Left lung (tissue), 10 donors: Measurements from ENCODE around the gene PPM1G. TPM values are rescaled to one million over a fixed set of nuclear protein-coding genes. Genes with fewer than 3 reads are reported as not detected.

Experiments used
- ATAC-seq: fragments of 200-7000 bp; cut with Tn5 transposase; one replicate; pipeline ENCODE4 v1.9.1; 2020; ENCODE audit warnings: moderate library complexity
- DNase-seq, 4 donors: peaks; one replicate each; pipeline ENCODE4 v3.0.0-alpha.2; 2013 to 2020
- H3K27ac ChIP-seq, 2 donors: fragments of 200-600 bp; sonication (generic) in 1 of 2; one replicate each; pipeline versions ENCODE4 v1.5.0 to v1.8.0; 2020 to 2021
- H3K27me3 ChIP-seq, 2 donors: fragments of 200-600 bp; sonication (generic) in 1 of 2; one replicate each; pipeline versions ENCODE4 v1.5.0 to v1.8.0; 2020 to 2021
- H3K36me3 ChIP-seq, 2 donors: fragments of 200-600 bp; sonication (generic) in 1 of 2; one replicate each; pipeline versions ENCODE4 v1.5.0 to v1.8.0; 2020 to 2021
- H3K4me1 ChIP-seq, 2 donors: fragments of 200-600 bp; one replicate each; pipeline ENCODE4 v1.8.0; 2021
- H3K4me3 ChIP-seq, 2 donors: fragments of 200-600 bp; sonication (generic) in 1 of 2; one replicate each; pipeline versions ENCODE4 v1.5.0 to v1.8.0; 2020 to 2021; ENCODE audit warnings: mild to moderate bottlenecking in 1 of 2
- H3K9me3 ChIP-seq, 2 donors: fragments of 200-600 bp; sonication (generic) in 1 of 2; one replicate each; pipeline versions ENCODE4 v1.5.0 to v1.8.0; 2020 to 2021
- intact Hi-C, 2 donors: fragments of 100-400 bp; cut with DNase I; formaldehyde crosslinking; loops; one replicate each; pipeline versions ENCODE4 v1.11.2 to v1.14.2; 2022
- polyA plus RNA-seq, 6 donors: library from polyadenylated mRNA; unstranded; fragments of 120-200 nt; gene quantifications; one replicate each; pipeline ENCODE4 v1.2.1, GENCODE V29; 2013; ENCODE audit not compliant: insufficient read length in 6 of 6
- total RNA-seq, 2 donors: library from RNA; stranded (reverse); fragmentation: NEBNext Ultra II Directional; extraction: Animal tissue kit (Norgen Biotek cat#: 25700); gene quantifications; one replicate each; pipeline ENCODE4 v1.2.1, GENCODE V29; 2021
- TF ChIP-seq, protein P1 (sequence below), 2 donors: fragments of 200-600 bp; sonication (generic) in 1 of 2; IDR thresholded peaks; one replicate each; pipeline versions ENCODE4 v1.5.0 to v1.8.0; 2021; ENCODE audit warnings: antibody characterized with exemption in 2 of 2
- donor health status: DM: no; HTN: yes; CAD: no.
- donor health status: DM: no; HTN: no; CAD: no.

Gene PPM1G
- total and polyA plus RNA-seq, 8 donors, result 55.5 to 88.0 (median 77.1) TPM

DNA sequence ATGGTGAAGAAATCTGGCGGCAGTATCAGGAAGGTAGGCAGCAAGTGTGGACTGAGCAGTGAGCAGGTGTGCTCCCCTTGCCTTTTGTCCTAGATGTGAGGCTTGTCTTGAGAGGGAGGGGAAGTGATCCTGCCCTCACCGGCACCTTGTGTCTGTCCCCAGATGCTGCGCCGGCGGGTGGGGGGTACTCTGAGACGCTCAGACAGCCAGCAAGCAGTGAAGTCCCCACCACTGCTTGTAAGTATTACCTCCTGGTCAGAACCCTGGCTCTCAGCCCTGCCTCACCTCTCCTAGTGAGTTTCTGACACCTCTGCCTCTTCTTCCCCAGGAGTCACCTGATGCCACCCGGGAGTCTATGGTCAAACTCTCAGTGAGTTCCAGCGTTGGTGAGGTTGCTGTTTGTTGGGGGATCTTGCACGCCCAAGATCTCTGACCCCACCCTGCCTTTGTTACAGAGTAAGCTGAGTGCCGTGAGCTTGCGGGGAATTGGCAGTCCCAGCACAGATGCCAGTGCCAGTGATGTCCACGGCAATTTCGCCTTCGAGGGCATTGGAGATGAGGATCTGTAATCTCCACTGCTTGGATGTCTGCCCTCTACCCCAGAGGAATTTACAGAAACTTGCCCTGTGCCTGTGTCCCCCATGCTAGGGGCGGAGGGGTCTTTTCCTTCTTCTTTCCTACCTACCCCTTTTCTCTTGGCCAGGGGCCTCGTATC lies 33.1 kb downstream of the PPM1G start:
- Histone ChIP-seq H3K27me3 (no peaks in the 10 kb centered on the region), H3K4me1 (peaks cover 24 to 44% of the 10 kb centered on the region in 2 donors), H3K4me3 (no peak overlapping the region), H3K27ac (no peak overlapping the region), H3K9me3 (no peaks in the 10 kb centered on the region), H3K36me3 (peaks cover 0 to 67% of the 10 kb centered on the region in 2 donors)
- TF ChIP-seq, protein P1, sequence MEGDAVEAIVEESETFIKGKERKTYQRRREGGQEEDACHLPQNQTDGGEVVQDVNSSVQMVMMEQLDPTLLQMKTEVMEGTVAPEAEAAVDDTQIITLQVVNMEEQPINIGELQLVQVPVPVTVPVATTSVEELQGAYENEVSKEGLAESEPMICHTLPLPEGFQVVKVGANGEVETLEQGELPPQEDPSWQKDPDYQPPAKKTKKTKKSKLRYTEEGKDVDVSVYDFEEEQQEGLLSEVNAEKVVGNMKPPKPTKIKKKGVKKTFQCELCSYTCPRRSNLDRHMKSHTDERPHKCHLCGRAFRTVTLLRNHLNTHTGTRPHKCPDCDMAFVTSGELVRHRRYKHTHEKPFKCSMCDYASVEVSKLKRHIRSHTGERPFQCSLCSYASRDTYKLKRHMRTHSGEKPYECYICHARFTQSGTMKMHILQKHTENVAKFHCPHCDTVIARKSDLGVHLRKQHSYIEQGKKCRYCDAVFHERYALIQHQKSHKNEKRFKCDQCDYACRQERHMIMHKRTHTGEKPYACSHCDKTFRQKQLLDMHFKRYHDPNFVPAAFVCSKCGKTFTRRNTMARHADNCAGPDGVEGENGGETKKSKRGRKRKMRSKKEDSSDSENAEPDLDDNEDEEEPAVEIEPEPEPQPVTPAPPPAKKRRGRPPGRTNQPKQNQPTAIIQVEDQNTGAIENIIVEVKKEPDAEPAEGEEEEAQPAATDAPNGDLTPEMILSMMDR (IDR thresholded peaks at IDR 0.05), result no peak
- ATAC-seq (no peak), DNase-seq (no peak)
- intact Hi-C loops, result no loop called here

DNA sequence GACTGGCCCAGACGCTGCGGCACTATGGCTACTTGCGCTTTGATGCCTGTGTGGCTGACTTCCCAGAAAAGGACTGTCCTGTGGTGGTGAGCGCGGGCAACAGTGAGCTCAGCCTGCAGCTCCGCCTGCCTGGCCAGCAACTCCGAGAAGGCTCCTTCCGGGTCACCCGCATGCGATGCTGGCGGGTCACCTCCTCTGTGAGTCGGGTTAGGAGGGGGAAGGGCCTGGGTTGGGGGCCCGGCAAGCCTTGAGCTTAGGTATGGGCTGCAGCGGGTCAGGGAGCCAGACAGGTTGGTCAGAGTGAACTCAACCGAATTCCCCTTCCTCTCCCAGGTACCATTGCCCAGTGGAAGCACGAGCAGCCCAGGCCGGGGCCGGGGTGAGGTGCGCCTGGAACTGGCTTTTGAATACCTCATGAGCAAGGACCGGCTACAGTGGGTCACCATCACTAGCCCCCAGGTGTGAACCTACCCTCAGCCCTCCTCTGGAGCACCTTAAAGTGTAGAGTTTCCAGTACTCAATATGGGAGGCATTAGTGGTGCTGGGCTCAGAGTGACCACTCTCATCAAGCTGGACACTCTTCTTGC lies 33.8 kb downstream of the PPM1G start:
- Histone ChIP-seq H3K4me1 (peaks cover 25 to 43% of the 10 kb centered on the region in 2 donors), H3K36me3 (peaks cover 0 to 65% of the 10 kb centered on the region in 2 donors), H3K27ac (no peak overlapping the region), H3K9me3 (no peaks in the 10 kb centered on the region), H3K4me3 (no peak overlapping the region), H3K27me3 (no peaks in the 10 kb centered on the region)
- intact Hi-C loops, result no loop called here
- ATAC-seq (no peak), DNase-seq (peak in 1 of 4 donors; percentile 61)
- TF ChIP-seq, protein P1 (IDR thresholded peaks at IDR 0.05), result no peak

DNA sequence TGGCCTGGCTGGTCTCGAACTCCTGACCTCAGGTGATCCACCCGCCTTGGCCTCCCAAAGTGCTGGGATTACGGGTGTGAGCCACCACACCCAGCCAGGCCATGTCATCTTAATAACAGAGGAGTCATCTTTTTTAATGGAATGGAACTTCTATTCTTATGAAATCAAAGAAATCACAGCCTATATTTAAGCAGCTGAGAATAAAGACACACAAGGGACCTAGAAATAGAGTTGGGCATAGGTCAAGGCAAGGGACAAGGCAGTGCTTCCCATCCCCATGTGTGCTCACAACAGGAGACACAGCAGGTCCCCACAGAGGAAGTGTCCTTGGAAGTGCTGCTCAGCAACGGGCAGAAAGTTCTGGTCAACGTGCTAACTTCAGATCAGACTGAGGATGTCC lies 35.8 kb downstream of the PPM1G start:
- Histone ChIP-seq H3K4me1 (peaks cover 28 to 40% of the 10 kb centered on the region in 2 donors), H3K9me3 (no peaks in the 10 kb centered on the region), H3K27me3 (no peaks in the 10 kb centered on the region), H3K27ac (no peak overlapping the region), H3K4me3 (no peak overlapping the region), H3K36me3 (peaks cover 0 to 65% of the 10 kb centered on the region in 2 donors)
- TF ChIP-seq, protein P1 (IDR thresholded peaks at IDR 0.05), result no peak
- ATAC-seq, result no peak
- intact Hi-C loops, result no loop called here
- DNase-seq, result no peak

DNA sequence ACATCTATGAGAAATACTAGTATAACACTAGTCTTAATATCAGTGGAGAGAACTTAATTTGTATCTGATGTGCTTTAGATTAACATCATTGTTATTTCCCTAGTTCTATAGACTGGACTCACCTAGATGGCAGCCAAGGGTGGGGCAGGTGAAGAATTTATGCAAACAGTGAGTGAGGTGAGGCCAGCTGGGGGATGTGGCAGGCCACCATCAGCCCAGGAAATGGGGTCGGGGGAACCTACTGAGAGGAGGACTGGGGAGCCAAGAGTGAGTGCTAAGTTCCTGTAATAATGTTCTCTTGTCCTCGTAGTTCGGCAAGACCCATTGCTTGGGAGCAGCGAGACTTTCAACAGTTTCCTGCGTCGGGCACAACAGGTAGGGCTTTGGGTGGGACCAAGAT lies 36.5 kb downstream of the PPM1G start:
- intact Hi-C loops, result no loop called here
- Histone ChIP-seq H3K4me3 (peak overlapping the region in 1 of 2 donors; percentile 97), H3K36me3 (peaks cover 0 to 65% of the 10 kb centered on the region in 2 donors), H3K27me3 (no peaks in the 10 kb centered on the region), H3K9me3 (no peaks in the 10 kb centered on the region), H3K4me1 (peaks cover 31 to 37% of the 10 kb centered on the region in 2 donors), H3K27ac (peak overlapping the region in 1 of 2 donors; percentile 94)
- ATAC-seq (no peak), DNase-seq (no peak)
- TF ChIP-seq, protein P1 (IDR thresholded peaks at IDR 0.05), result no peak

DNA sequence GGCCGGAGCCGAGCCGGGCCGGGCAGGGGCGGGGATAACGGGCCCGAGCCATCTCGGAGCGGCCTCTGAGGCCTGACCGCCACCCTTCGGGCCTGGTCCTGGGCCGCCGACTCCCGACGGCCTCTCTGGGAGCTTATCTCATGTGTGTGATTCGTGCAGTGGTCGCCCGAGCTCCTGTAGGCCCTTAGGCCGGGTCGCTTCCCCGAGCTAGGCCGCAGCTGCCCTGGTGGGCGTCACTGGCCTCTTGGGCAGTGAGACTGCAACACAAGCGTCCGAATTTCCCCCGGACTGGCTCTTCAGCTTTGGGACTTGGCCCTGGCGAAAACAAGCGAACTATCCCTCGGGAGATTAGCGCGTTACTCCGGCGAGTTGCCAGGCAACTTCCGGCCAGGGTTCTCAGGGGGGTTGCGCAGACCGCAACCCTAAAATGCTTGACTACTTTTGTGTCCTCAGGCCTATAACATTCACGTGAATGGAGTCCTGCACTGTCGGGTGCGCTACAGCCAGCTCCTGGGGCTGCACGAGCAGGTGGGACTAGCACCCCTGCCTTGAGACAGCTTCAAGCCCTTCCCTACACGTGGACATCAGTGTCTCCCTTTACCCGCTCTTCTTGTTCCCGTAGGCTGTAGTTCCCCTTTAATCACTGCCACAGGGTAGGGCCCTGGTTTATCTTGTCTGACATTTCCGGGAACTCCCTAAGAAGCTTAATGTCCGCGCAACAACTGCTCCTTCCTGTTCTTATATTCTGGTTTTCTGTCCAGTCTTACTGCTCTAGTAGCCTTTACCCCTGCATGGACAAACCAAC lies 38.4 kb downstream of the PPM1G start:
- Histone ChIP-seq H3K4me3 (peak overlapping the region; percentile 95 to 97), H3K4me1 (peaks cover 31 to 37% of the 10 kb centered on the region in 2 donors), H3K36me3 (peaks cover 0 to 65% of the 10 kb centered on the region in 2 donors), H3K9me3 (no peaks in the 10 kb centered on the region), H3K27ac (peak overlapping the region; percentile 82 to 94), H3K27me3 (no peaks in the 10 kb centered on the region)
- peak; percentile 42 for ATAC-seq
- TF ChIP-seq, protein P1 (IDR thresholded peaks at IDR 0.05), result no peak
- peak in 2 of 4 donors; percentile 24 to 52 for DNase-seq
- intact Hi-C loops, result no loop called here
